Measurements from ENCODE around the gene WDR35. TPM values are rescaled to one million over a fixed set of nuclear protein-coding genes. Genes with fewer than 3 reads are reported as not detected.
A peak's percentile ranks its signal among the peaks of the same experiment; 100 is the strongest.

Gene WDR35
- total RNA-seq, result 5.2 and 11.3 TPM in 2 replicates

- TF ChIP-seq, protein P1, sequence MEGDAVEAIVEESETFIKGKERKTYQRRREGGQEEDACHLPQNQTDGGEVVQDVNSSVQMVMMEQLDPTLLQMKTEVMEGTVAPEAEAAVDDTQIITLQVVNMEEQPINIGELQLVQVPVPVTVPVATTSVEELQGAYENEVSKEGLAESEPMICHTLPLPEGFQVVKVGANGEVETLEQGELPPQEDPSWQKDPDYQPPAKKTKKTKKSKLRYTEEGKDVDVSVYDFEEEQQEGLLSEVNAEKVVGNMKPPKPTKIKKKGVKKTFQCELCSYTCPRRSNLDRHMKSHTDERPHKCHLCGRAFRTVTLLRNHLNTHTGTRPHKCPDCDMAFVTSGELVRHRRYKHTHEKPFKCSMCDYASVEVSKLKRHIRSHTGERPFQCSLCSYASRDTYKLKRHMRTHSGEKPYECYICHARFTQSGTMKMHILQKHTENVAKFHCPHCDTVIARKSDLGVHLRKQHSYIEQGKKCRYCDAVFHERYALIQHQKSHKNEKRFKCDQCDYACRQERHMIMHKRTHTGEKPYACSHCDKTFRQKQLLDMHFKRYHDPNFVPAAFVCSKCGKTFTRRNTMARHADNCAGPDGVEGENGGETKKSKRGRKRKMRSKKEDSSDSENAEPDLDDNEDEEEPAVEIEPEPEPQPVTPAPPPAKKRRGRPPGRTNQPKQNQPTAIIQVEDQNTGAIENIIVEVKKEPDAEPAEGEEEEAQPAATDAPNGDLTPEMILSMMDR (conservative IDR thresholded peaks at IDR 0.05; ENCODE audit: low read depth, low read length), result no peak
- no peak for DNase-seq (ENCODE audit: low read depth)
- H3K4me3 ChIP-seq (ENCODE audit: low read depth, low read length), result peak within 1 kb of the TSS; percentile 89
Observed at GRCh38 chr2:19989667-19990415, at the start of gene WDR35. WDR35 (minus strand) TSS chr2:19990105; CDS start chr2:19990015, 90 bp downstream.

- TF ChIP-seq, protein P1 (conservative IDR thresholded peaks at IDR 0.05; ENCODE audit: low read depth, low read length), result no peak
- H3K4me3 ChIP-seq (ENCODE audit: low read depth, low read length), result no peak overlapping the region
- DNase-seq (ENCODE audit: low read depth), result no peak
Observed at GRCh38 chr2:20037660-20038059, 47.8 kb upstream of the WDR35 start.

DNA sequence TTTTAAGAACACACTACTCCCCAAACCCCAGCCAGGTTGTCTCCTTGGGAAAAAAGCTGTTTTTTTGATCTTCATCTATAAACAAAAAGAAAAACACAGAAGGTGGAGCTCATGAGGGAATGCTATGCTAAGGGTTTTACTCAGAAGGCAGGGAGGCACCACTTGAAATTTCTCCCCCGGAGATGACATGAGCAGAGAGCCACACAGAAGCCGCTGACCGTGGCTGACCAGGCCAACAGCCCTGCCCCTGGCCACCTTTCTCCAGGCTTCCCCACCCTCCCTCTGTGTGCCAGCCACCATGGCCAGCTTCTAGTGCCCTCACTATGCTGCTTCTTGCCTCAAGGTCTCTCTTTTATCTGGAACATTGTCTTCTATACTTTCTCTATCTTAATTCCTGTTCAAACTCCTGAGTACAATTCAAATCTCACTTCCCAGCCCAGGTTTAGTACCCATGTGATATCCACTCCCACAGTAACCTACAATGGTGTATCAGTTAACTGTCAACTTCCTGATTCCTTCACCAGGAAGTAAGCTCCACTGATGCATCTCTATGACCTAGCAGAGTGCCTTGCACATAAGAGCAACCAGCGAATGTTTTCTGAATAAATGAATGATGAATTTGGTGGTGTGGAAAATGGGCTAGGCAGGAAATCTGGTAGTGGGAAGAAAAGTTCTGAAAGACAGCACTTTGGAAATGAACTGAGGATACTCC is 46.2 kb upstream of the WDR35 start:
- DNase-seq (ENCODE audit: low read depth), result peak; percentile 78
- H3K4me3 ChIP-seq (ENCODE audit: low read depth, low read length), result no peak overlapping the region
- TF ChIP-seq, protein P1 (conservative IDR thresholded peaks at IDR 0.05; ENCODE audit: low read depth, low read length), result no peak

- TF ChIP-seq, protein P1 (conservative IDR thresholded peaks at IDR 0.05; ENCODE audit: low read depth, low read length), result no peak
- no peak overlapping the region for H3K4me3 ChIP-seq (ENCODE audit: low read depth, low read length)
- DNase-seq (ENCODE audit: low read depth), result no peak
Observed at GRCh38 chr2:20034821-20035220, 44.9 kb upstream of the WDR35 start.

DNA sequence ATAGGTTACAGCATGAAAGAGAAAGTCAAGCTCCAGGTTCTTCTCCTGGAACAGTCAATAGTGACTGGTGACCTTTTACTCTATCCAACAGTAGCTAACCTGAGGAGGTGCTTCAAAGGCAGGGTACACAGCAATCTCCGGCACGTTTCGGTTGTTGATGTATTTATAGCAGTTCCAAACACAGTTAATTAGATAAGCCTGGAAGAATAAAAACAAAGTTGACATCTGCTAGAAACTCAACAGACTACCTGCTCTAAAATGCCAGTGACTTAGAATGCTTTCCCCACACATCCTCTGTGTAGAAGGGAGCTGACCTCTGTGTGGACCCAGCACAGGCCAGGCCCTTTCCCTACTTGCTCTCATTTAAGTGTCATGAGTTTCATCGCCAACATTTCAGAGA is 44.3 kb upstream of the WDR35 start:
- no peak overlapping the region for H3K4me3 ChIP-seq (ENCODE audit: low read depth, low read length)
- TF ChIP-seq, protein P1 (conservative IDR thresholded peaks at IDR 0.05; ENCODE audit: low read depth, low read length), result no peak
- no peak for DNase-seq (ENCODE audit: low read depth)

GRCh38 chr2:20033322-20033721 is 43.4 kb upstream of the WDR35 start:
- TF ChIP-seq, protein P1 (conservative IDR thresholded peaks at IDR 0.05; ENCODE audit: low read depth, low read length), result no peak
- no peak for DNase-seq (ENCODE audit: low read depth)
- no peak overlapping the region for H3K4me3 ChIP-seq (ENCODE audit: low read depth, low read length)
